H9 (cell line): ENCODE results near the gene SPARCL1. TPM values are rescaled to one million over a fixed set of nuclear protein-coding genes. Genes with fewer than 3 reads are reported as not detected.

Source experiments
- DNase-seq: peaks from one replicate; pipeline ENCODE4 v3.0.0-alpha.2; 2017
- H2AFZ ChIP-seq: one replicate; pipeline ENCODE4 v1.6.1; 2013; ENCODE audit warnings: mild to moderate bottlenecking, low read length, control low read depth, moderate library complexity
- H2AK5ac ChIP-seq: 2 replicates; pipeline ENCODE4 v1.6.1; 2013; ENCODE audit warnings: low read length, control low read depth, mixed read lengths; ENCODE audit not compliant: insufficient read length
- H2BK120ac ChIP-seq: one replicate; pipeline ENCODE4 v1.6.1; 2013; ENCODE audit warnings: low read depth, mild to moderate bottlenecking, low read length, control low read depth, inconsistent platforms; ENCODE audit not compliant: poor library complexity, severe bottlenecking
- H2BK12ac ChIP-seq: 2 replicates; pipeline ENCODE4 v1.6.1; 2013; ENCODE audit warnings: low read length, control low read depth, mixed read lengths, low read depth; ENCODE audit not compliant: insufficient read length
- H2BK15ac ChIP-seq: 2 replicates; pipeline ENCODE4 v1.6.1; 2013; ENCODE audit warnings: low read depth, low read length, control low read depth
- H2BK20ac ChIP-seq: one replicate; pipeline ENCODE4 v1.6.1; 2013; ENCODE audit warnings: low read depth, mild to moderate bottlenecking, low read length, control low read depth, inconsistent platforms; ENCODE audit not compliant: poor library complexity, severe bottlenecking
- H2BK5ac ChIP-seq: 2 replicates; pipeline ENCODE4 v1.6.1; 2013; ENCODE audit warnings: low read length, control low read depth, mixed read lengths; ENCODE audit not compliant: insufficient read length
- H3K14ac ChIP-seq: 2 replicates; pipeline ENCODE4 v1.6.1; 2013; ENCODE audit warnings: low read length, control low read depth; ENCODE audit not compliant: insufficient read depth
- H3K18ac ChIP-seq: 2 replicates; pipeline ENCODE4 v1.6.1; 2013; ENCODE audit warnings: low read depth, mild to moderate bottlenecking, mixed read lengths, low read length, control low read depth; ENCODE audit not compliant: insufficient read length
- H3K23ac ChIP-seq: 2 replicates; pipeline ENCODE4 v1.6.1; 2013; ENCODE audit warnings: low read length, control low read depth, mixed read lengths, low read depth; ENCODE audit not compliant: insufficient read length
- H3K23me2 ChIP-seq: 2 replicates; pipeline ENCODE4 v1.6.1; 2013; ENCODE audit warnings: low read depth, mild to moderate bottlenecking, mixed read lengths, low read length, control low read depth; ENCODE audit not compliant: insufficient read length, poor library complexity, severe bottlenecking
- H3K27ac ChIP-seq: 2 replicates; pipeline ENCODE4 v1.5.1; 2013; ENCODE audit warnings: low read length, control low read depth, mixed read lengths, low read depth; ENCODE audit not compliant: insufficient read length
- H3K27me3 ChIP-seq: 2 replicates; pipeline ENCODE4 v1.6.1; 2013; ENCODE audit warnings: low read length, control low read depth, inconsistent platforms; ENCODE audit not compliant: insufficient read depth
- H3K4ac ChIP-seq: 2 replicates; pipeline ENCODE4 v1.6.1; 2013; ENCODE audit warnings: low read depth, mild to moderate bottlenecking, control low read depth, inconsistent platforms, low read length, moderate library complexity
- H3K4me1 ChIP-seq: 2 replicates; pipeline ENCODE4 v1.6.1; 2013; ENCODE audit warnings: low read length, control low read depth, inconsistent platforms; ENCODE audit not compliant: insufficient read depth
- H3K4me2 ChIP-seq: 2 replicates; pipeline ENCODE4 v1.6.1; 2013; ENCODE audit warnings: low read length, control low read depth, mixed read lengths; ENCODE audit not compliant: insufficient read length, insufficient read depth
- H3K56ac ChIP-seq: 2 replicates; pipeline ENCODE4 v1.6.1; 2013; ENCODE audit warnings: low read depth, mild to moderate bottlenecking, mixed read lengths, low read length, control low read depth; ENCODE audit not compliant: insufficient read length
- H3K79me1 ChIP-seq: 2 replicates; pipeline ENCODE4 v1.6.1; 2013; ENCODE audit warnings: low read depth, mild to moderate bottlenecking, moderate library complexity, low read length, control low read depth, inconsistent platforms; ENCODE audit not compliant: insufficient read depth, poor library complexity, severe bottlenecking
- H3K79me2 ChIP-seq: 2 replicates; pipeline ENCODE4 v1.6.1; 2013; ENCODE audit warnings: low read length, control low read depth, inconsistent platforms; ENCODE audit not compliant: insufficient read depth
- H3K9ac ChIP-seq: 2 replicates; pipeline ENCODE4 v1.6.1; 2013; ENCODE audit warnings: low read length, control low read depth, mixed read lengths; ENCODE audit not compliant: insufficient read length; ENCODE audit errors: extremely low read depth
- H3K9me3 ChIP-seq: one replicate; pipeline ENCODE4 v1.6.1; 2013; ENCODE audit warnings: low read depth, low read length, inconsistent platforms; ENCODE audit not compliant: control insufficient read depth
- H3T11ph ChIP-seq: one replicate; pipeline ENCODE4 v1.6.1; 2013; ENCODE audit warnings: mild to moderate bottlenecking, low read length, control low read depth, inconsistent platforms
- H4K20me1 ChIP-seq: one replicate; pipeline ENCODE4 v1.6.1; 2013; ENCODE audit not compliant: control insufficient read depth, insufficient read length, insufficient read depth
- H4K5ac ChIP-seq: 2 replicates; pipeline ENCODE4 v1.6.1; 2013; ENCODE audit warnings: low read depth, mild to moderate bottlenecking, mixed read lengths, low read length, control low read depth; ENCODE audit not compliant: insufficient read length
- H4K8ac ChIP-seq: replicated peaks from 2 replicates; pipeline ENCODE4 v1.6.1; 2013; ENCODE audit warnings: low read length, control low read depth, mixed read lengths, low read depth; ENCODE audit not compliant: insufficient read length
- H4K91ac ChIP-seq: 2 replicates; pipeline ENCODE4 v1.6.1; 2013; ENCODE audit warnings: low read depth, mild to moderate bottlenecking, moderate library complexity, mixed read lengths, low read length, control low read depth; ENCODE audit not compliant: insufficient read length
- H3K27ac Mint-ChIP-seq, 3 experiments: 2 replicates in 2 of 3; 3 replicates in 1 of 3; pipeline ENCODE4 v1.8.0; 2020 to 2021; ENCODE audit warnings: mixed read lengths in 3 of 3, mild to moderate bottlenecking in 1 of 3, moderate library complexity in 1 of 3
- H3K27me3 Mint-ChIP-seq: 2 replicates; pipeline ENCODE4 v1.8.0; 2021; ENCODE audit warnings: low read depth, mild to moderate bottlenecking, moderate library complexity, mixed read lengths
- H3K36me3 Mint-ChIP-seq, 3 experiments: 2 replicates in 2 of 3; 3 replicates in 1 of 3; pipeline ENCODE4 v1.8.0; 2020 to 2021; ENCODE audit warnings: low read depth in 3 of 3, mixed read lengths in 3 of 3; ENCODE audit not compliant: insufficient read depth in 1 of 3
- H3K4me1 Mint-ChIP-seq, 2 experiments: 2 replicates each; pipeline ENCODE4 v1.8.0; 2020; ENCODE audit warnings: mixed read lengths in 2 of 2
- H3K4me3 Mint-ChIP-seq, 2 experiments: 2 replicates in 1 of 2; 3 replicates in 1 of 2; pipeline ENCODE4 v1.8.0; 2020 to 2021; ENCODE audit warnings: mild to moderate bottlenecking in 2 of 2, mixed read lengths in 2 of 2, moderate library complexity in 1 of 2
- H3K9me3 Mint-ChIP-seq, 2 experiments: 2 replicates in 1 of 2; 3 replicates in 1 of 2; pipeline ENCODE4 v1.8.0; 2020; ENCODE audit warnings: mild to moderate bottlenecking in 2 of 2, mixed read lengths in 2 of 2, moderate library complexity in 1 of 2
- WGBS: extraction: QIAGEN DNeasy Blood & Tissue Kit; methylation state at CpG from one replicate; pipeline ENCODE4 v1.1.7; 2013; ENCODE audit warnings: missing lambda C conversion rate, low lambda C conversion rate, mixed read lengths; ENCODE audit not compliant: insufficient read length; ENCODE audit errors: extremely low coverage; 5-methylcytosine and 5-hydroxymethylcytosine counted together
- total RNA-seq: library from RNA; stranded (reverse); gene quantifications from 2 replicates; pipeline ENCODE4 v1.2.1, GENCODE V29; 2021
- TF ChIP-seq, protein P1 (sequence below): fragments of 200-600 bp; sonication (generic); conservative IDR thresholded peaks from 3 replicates; pipeline ENCODE4 v1.8.0; 2021; ENCODE audit warnings: antibody characterized with exemption, mild to moderate bottlenecking

Gene SPARCL1
- total RNA-seq, 1 experiment from 2014 or later = 0.17 TPM

DNA sequence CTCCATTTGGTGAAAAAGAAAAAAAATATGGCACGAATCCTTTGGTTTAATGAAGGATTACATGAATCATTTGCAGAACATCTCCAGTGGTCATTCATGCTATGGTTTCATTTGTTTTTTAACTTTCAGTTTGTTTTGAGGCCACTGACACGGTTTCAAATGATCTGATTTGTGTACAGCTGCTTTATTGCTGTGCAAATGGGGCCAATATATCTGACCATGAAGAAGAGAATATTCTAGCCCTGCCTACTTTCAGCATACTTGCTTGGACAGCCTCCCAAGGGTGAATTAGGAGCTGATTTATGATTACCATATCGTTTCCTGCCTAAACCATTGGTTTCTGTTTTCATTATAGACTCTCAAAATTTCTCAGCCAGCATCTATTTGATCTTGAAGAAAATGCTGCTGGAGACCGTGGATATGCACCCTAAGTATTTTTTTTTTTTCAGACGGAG is 30.7 kb downstream of the SPARCL1 start:
- Histone ChIP-seq H4K91ac (no peak overlapping the region), H2BK15ac (no peak overlapping the region), H2BK20ac (no peak overlapping the region), H4K20me1 (no peaks in the 10 kb centered on the region), H4K8ac (no peak overlapping the region), H3K23ac (no peak overlapping the region), H3K4me2 (no peak overlapping the region), H2BK120ac (no peak overlapping the region), H3K9me3 (no peaks in the 10 kb centered on the region), H2AK5ac (no peak overlapping the region), H2BK12ac (no peak overlapping the region), H4K5ac (no peak overlapping the region), H2BK5ac (no peak overlapping the region), H3K27ac (no peak overlapping the region), H3K27me3 (no peaks in the 10 kb centered on the region; the same call in 1 of the 2 replicates), H3K9ac (no peak overlapping the region), H3K79me2 (no peaks in the 10 kb centered on the region), H3K56ac (no peak overlapping the region), H3K4me1 (no peaks in the 10 kb centered on the region), H2AFZ (no peak overlapping the region), H3K14ac (no peak overlapping the region), H3K23me2 (no peaks in the 10 kb centered on the region), H3K18ac (no peak overlapping the region), H3T11ph (no peak overlapping the region), H3K4ac (no peak overlapping the region), H3K79me1 (no peaks in the 10 kb centered on the region)
- Mint-ChIP-seq H3K4me1 (no peaks in the 10 kb centered on the region), H3K9me3 (no peaks in the 10 kb centered on the region), H3K36me3 (peaks cover 0 to 2% (median 0%) of the 10 kb centered on the region in 3 experiments; a peak in 2 of 7 replicates), H3K4me3 (no peak overlapping the region), H3K27ac (no peak overlapping the region), H3K27me3 (no peaks in the 10 kb centered on the region)
- DNase-seq = no peak
- TF ChIP-seq, protein P1, sequence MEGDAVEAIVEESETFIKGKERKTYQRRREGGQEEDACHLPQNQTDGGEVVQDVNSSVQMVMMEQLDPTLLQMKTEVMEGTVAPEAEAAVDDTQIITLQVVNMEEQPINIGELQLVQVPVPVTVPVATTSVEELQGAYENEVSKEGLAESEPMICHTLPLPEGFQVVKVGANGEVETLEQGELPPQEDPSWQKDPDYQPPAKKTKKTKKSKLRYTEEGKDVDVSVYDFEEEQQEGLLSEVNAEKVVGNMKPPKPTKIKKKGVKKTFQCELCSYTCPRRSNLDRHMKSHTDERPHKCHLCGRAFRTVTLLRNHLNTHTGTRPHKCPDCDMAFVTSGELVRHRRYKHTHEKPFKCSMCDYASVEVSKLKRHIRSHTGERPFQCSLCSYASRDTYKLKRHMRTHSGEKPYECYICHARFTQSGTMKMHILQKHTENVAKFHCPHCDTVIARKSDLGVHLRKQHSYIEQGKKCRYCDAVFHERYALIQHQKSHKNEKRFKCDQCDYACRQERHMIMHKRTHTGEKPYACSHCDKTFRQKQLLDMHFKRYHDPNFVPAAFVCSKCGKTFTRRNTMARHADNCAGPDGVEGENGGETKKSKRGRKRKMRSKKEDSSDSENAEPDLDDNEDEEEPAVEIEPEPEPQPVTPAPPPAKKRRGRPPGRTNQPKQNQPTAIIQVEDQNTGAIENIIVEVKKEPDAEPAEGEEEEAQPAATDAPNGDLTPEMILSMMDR = no peak
- WGBS = no CpG with 5 or more reads among the region's 5 CpGs
